ENCODE data around the gene CDK11A. TPM values are rescaled to one million over a fixed set of nuclear protein-coding genes. Genes with fewer than 3 reads are reported as not detected.
"Not testable (repeated sequence)": the region's sequence is repeated elsewhere in the genome, so short reads cannot be mapped to it uniquely, and the experiment has no call there.

The CDK11A gene
- total RNA-seq (2014; rRNA removed; shearing (Covaris generic)), result 50.9 and 66.1 TPM in 2 replicates
- 90.5 and 92.1 TPM in 2 replicates for total RNA-seq (2022)
- Bru-seq, nascent RNA, result percentile 86 among the genes with signal in this experiment
- BruChase-seq, experiment 1, labeled RNA remaining after a 6-hour chase, result percentile 94 among the genes with signal in this experiment
- BruChase-seq, experiment 2, labeled RNA remaining after a 2-hour chase, result percentile 94 among the genes with signal in this experiment
- long read RNA-seq, partial matches to known transcripts, result 3 of 36 reads
- long read RNA-seq, other reads (novel, unspliced or antisense), result 33 of 36 reads

DNA sequence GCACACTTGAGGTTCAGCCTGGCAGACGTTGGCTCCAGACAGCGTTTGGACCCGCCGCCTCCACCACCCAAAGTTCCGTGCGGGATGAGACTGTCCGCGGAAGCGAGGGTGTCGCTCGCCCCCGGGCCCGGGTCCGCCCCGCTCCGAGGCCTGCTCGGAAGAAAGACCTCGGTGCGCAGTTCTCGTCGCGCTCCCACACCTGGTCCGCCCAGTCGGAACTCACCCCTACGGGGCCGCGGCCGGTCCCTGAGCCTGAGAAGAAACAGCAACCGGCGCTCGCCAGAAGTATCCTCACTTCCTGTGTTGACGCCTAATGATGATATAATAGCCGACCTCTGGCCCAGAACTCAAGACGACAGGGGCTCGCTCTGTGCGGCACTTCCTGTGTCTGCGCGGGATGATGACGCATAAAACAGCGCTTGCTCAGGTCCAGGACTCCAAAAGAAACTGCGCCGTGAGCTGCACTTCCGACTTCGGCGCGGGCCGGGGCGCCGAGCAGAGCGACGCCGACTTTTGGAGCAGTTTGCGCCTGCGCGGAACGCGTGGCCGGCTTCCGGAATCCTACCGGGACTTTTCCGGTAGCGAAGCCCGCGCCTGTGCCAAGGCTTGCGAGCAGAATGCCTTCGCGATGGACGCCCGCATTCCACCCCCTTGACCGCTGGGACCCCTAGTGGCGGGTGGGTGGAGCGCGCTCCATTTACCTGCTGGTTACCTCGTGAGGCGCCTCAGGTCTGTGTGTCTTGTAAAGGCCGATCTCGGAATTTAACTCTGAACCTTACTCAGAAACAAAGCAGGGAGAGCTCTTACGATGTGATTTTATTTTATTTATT lies at the start of gene CDK11A:
Gene CDK11A, minus strand, starts transcription at position 323 of the 830 bp plus-strand sequence. CDS start 1,539 bp downstream, outside the sequence.
- H3K4me2 ChIP-seq (ENCODE audit: low read length), result peak within 1 kb of the TSS; percentile 52
- H3K79me2 ChIP-seq (ENCODE audit: insufficient read depth, low read depth, low read length); BruUV-seq (replicated peaks); H2AFZ ChIP-seq (ENCODE audit: low read length); H3K9me3 ChIP-seq (ENCODE audit: low read length); H3K4me1 ChIP-seq (ENCODE audit: insufficient read depth, low read length, poor library complexity, severe bottlenecking); POLR2A ChIA-PET; H3K9me2 ChIP-seq (ENCODE audit: insufficient read depth, low read length); H4K20me1 ChIP-seq (ENCODE audit: insufficient read depth, low read length): not testable (repeated sequence)
- H3K4me3 ChIP-seq (ENCODE audit: low read depth, low read length, poor library complexity, severe bottlenecking), result peak within 1 kb of the TSS; percentile 81
- H3K27ac ChIP-seq (ENCODE audit: low read depth, low read length, poor library complexity, severe bottlenecking), result peak within 1 kb of the TSS; percentile 81
- DNase-seq (ENCODE audit: low spot score), result peak; percentile 100
- peak; percentile 55 for TF ChIP-seq CTCF (conservative IDR thresholded peaks at IDR 0.05; ENCODE audit: low read length)
- intact Hi-C loops (cut with micrococcal nuclease; ENCODE audit: unreplicated experiment), result loop anchor here (5.0 kb wide), 2 partner anchors 67 to 183 kb away; partner anchors contain the start of gene CDK11B
- H3K36me3 ChIP-seq (ENCODE audit: insufficient read depth, low read length), result peaks cover 21% of the 10 kb centered on the region
- CTCF ChIA-PET (ENCODE audit: unreplicated experiment), result interaction anchor here (0.6 kb wide), 1 partner anchor 200 kb away, joined by 3 read pairs; no protein-coding TSS in a partner anchor

DNA sequence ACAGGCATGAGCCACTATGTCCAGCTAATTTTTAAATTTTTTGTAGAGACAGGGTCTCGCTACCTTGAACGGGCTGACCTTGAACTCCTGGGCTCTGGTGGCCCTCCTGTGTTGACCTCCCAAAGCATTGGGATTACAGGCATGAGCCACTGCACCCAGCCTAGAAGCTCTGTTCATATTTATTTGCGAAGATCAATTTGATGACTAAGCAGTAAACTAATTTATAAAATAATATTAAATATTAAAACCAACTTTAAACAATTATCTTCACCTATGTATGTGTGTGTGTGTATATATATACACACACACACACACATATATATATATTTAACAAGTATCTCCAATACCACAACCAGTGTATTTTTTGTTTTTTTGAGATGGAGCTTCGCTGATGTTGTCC lies 49.7 kb upstream of the CDK11A start:
- Histone ChIP-seq H3K4me1 (ENCODE audit: insufficient read depth, low read length, poor library complexity, severe bottlenecking) (peaks cover 29% of the 10 kb centered on the region), H3K36me3 (ENCODE audit: insufficient read depth, low read length) (peaks cover 78% of the 10 kb centered on the region), H4K20me1 (ENCODE audit: insufficient read depth, low read length) (peaks cover 12% of the 10 kb centered on the region), H3K4me3 (ENCODE audit: low read depth, low read length, poor library complexity, severe bottlenecking) (no peak overlapping the region), H3K9me3 (ENCODE audit: low read length) (peaks cover 28% of the 10 kb centered on the region), H2AFZ (ENCODE audit: low read length) (no peak overlapping the region), H3K79me2 (ENCODE audit: insufficient read depth, low read depth, low read length) (peaks cover 92% of the 10 kb centered on the region), H3K27ac (ENCODE audit: low read depth, low read length, poor library complexity, severe bottlenecking) (no peak overlapping the region), H3K9me2 (ENCODE audit: insufficient read depth, low read length) (no peaks in the 10 kb centered on the region), H3K4me2 (ENCODE audit: low read length) (no peak overlapping the region)
- BruUV-seq (replicated peaks), result no TSS peak
- CTCF ChIA-PET (ENCODE audit: unreplicated experiment), result no interaction called here
- DNase-seq (ENCODE audit: low spot score), result no peak
- intact Hi-C loops (cut with micrococcal nuclease; ENCODE audit: unreplicated experiment), result no loop called here
- POLR2A ChIA-PET, result interaction anchor here (0.6 kb wide), 1 partner anchor 461 kb away, joined by 3 read pairs; no protein-coding TSS in a partner anchor
- TF ChIP-seq EZH2phosphoT487 (IDR thresholded peaks at IDR 0.05; ENCODE audit: borderline replicate concordance, low read depth, low read length) (no peak), CTCF (conservative IDR thresholded peaks at IDR 0.05; ENCODE audit: low read length) (no peak)
